HG03175 (cell line): ENCODE data around the gene AREG.

ENCODE experiments used
- ATAC-seq: cut with Tn5 transposase; IDR thresholded peaks from one replicate; pipeline ENCODE4 v1.9.1; 2021; ENCODE audit warnings: mild to moderate bottlenecking, moderate library complexity; ENCODE audit not compliant: unreplicated experiment

Gene AREG

GRCh38 chr4:74504212-74504611, 59.3 kb downstream of the AREG start:
- ATAC-seq: no peak
